Nephron (organoid): ENCODE measurements around the gene SP1.
A peak's percentile ranks its signal among the peaks of the same experiment; 100 is the strongest.

ENCODE experiments used
- H3K27ac Mint-ChIP-seq, 3 experiments: 2 replicates each; pipeline ENCODE4 v1.8.0; 2020; ENCODE audit warnings: mixed read lengths in 3 of 3, mild to moderate bottlenecking in 2 of 3, moderate library complexity in 1 of 3
- H3K27me3 Mint-ChIP-seq: 2 replicates; pipeline ENCODE4 v1.8.0; 2021; ENCODE audit warnings: low read depth, mild to moderate bottlenecking, moderate library complexity, mixed read lengths
- H3K36me3 Mint-ChIP-seq: 2 replicates; pipeline ENCODE4 v1.8.0; 2020; ENCODE audit warnings: low read depth, mixed read lengths
- H3K4me1 Mint-ChIP-seq: 2 replicates; pipeline ENCODE4 v1.8.0; 2020; ENCODE audit warnings: mixed read lengths
- H3K4me3 Mint-ChIP-seq, 3 experiments: 2 replicates each; pipeline ENCODE4 v1.8.0; 2020; ENCODE audit warnings: mild to moderate bottlenecking in 3 of 3, mixed read lengths in 3 of 3, moderate library complexity in 2 of 3
- H3K9me3 Mint-ChIP-seq: 2 replicates; pipeline ENCODE4 v1.8.0; 2020; ENCODE audit warnings: mixed read lengths
- TF ChIP-seq, protein P1 (sequence below), 3 experiments: fragments of 200-600 bp; sonication (generic); IDR thresholded peaks; one replicate each; pipeline ENCODE4 v1.5.0; 2021; ENCODE audit warnings: antibody characterized with exemption in 3 of 3; ENCODE audit not compliant: unreplicated experiment in 3 of 3

Gene SP1

DNA sequence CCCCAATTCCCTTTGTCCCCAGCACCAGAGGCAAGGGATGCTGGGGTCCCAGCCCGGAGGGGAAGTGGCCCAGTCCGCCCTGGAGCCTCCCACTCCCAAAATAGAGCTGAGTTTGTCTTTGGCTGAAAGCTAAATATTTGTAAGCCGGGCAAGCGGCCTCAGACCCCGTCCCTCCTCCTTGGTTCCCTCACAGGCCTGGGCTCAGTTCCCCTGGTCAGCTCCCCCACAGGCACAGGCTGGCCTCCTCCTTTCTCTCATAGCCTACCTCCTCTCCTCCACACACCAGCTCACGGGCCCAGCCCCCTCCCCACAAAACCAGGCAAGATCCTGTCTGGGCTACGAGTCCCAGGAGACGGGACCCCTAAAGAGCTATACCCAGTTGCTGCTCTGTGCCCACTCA is 45.2 kb upstream of the SP1 start:
- Mint-ChIP-seq H3K4me1 (peaks cover 27% of the 10 kb centered on the region), H3K36me3 (no peaks in the 10 kb centered on the region), H3K9me3 (no peaks in the 10 kb centered on the region), H3K4me3 (peak overlapping the region in 1 of 3 experiments; percentile 14), H3K27ac (peak overlapping the region; percentile 24 to 32 (median 31)), H3K27me3 (peaks cover 24% of the 10 kb centered on the region)
- TF ChIP-seq, protein P1, sequence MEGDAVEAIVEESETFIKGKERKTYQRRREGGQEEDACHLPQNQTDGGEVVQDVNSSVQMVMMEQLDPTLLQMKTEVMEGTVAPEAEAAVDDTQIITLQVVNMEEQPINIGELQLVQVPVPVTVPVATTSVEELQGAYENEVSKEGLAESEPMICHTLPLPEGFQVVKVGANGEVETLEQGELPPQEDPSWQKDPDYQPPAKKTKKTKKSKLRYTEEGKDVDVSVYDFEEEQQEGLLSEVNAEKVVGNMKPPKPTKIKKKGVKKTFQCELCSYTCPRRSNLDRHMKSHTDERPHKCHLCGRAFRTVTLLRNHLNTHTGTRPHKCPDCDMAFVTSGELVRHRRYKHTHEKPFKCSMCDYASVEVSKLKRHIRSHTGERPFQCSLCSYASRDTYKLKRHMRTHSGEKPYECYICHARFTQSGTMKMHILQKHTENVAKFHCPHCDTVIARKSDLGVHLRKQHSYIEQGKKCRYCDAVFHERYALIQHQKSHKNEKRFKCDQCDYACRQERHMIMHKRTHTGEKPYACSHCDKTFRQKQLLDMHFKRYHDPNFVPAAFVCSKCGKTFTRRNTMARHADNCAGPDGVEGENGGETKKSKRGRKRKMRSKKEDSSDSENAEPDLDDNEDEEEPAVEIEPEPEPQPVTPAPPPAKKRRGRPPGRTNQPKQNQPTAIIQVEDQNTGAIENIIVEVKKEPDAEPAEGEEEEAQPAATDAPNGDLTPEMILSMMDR (IDR thresholded peaks at IDR 0.05; ENCODE audit: unreplicated experiment in 3 of 3), result no peak

DNA sequence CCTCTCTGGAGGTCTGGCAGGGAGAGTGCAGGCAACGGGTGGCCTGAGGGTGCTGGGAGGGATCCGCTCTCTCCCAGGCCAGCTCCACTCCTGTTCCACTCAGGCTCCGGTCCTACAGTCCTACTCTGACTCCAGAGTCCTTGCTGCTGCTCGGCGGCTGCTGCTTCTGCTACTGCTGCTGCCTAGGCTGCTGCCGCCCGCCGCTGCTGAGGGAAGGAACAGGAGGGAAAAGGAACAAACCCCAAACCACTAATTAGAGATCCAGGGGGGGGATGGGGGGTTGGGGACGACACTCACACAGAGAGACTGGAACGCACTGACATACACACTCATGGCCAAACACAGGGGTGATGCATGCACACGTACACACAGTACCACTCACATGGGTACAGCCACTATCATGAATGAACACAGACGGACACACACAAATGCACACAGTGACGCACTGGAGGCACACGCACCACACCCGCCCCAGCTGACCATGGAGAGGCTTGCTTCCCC is 43.7 kb upstream of the SP1 start, which contains the start of gene SP7:
SP7 (minus strand) TSS at position 174 of the 501 bp plus-strand sequence. CDS start 708 bp downstream, outside the sequence.
- TF ChIP-seq, protein P1 (IDR thresholded peaks at IDR 0.05; ENCODE audit: unreplicated experiment in 3 of 3), result no peak
- H3K4me1 Mint-ChIP-seq, result peaks cover 27% of the 10 kb centered on the region
- peak within 1 kb of the TSS in 2 of 3 experiments; percentile 31 to 32 for H3K27ac Mint-ChIP-seq
- H3K36me3 Mint-ChIP-seq, result no peaks in the 10 kb centered on the region
- peak within 1 kb of the TSS in 1 of 3 experiments; percentile 7 for H3K4me3 Mint-ChIP-seq
- peaks cover 24% of the 10 kb centered on the region for H3K27me3 Mint-ChIP-seq
- H3K9me3 Mint-ChIP-seq, result no peaks in the 10 kb centered on the region

DNA sequence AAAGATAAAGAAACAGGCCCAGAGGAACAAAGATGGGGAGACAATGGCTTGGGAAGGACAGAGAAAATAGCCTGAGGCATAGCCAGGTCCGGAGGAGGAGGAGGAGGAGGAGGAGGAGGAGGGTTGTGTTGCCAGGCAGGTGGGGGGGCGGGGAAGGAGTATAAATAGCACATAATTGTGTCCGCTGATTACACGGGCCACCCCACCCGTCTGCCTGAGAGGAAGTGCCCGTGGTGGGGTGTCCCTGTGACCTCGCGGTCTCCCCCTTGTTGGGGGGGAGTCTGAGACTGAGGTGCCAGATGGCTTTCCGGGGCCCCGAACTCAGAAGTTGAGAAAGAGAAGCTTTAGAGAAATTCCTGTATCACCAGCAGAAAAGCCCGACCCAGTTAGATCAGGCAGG is 42.0 kb upstream of the SP1 start:
- H3K4me3 Mint-ChIP-seq, result peak overlapping the region in 1 of 3 experiments; percentile 8
- H3K9me3 Mint-ChIP-seq, result no peaks in the 10 kb centered on the region
- peaks cover 21% of the 10 kb centered on the region for H3K4me1 Mint-ChIP-seq
- H3K36me3 Mint-ChIP-seq, result no peaks in the 10 kb centered on the region
- peak overlapping the region in 1 of 3 experiments; percentile 11 for H3K27ac Mint-ChIP-seq
- TF ChIP-seq, protein P1 (IDR thresholded peaks at IDR 0.05; ENCODE audit: unreplicated experiment in 3 of 3), result no peak
- H3K27me3 Mint-ChIP-seq, result peaks cover 27% of the 10 kb centered on the region

DNA sequence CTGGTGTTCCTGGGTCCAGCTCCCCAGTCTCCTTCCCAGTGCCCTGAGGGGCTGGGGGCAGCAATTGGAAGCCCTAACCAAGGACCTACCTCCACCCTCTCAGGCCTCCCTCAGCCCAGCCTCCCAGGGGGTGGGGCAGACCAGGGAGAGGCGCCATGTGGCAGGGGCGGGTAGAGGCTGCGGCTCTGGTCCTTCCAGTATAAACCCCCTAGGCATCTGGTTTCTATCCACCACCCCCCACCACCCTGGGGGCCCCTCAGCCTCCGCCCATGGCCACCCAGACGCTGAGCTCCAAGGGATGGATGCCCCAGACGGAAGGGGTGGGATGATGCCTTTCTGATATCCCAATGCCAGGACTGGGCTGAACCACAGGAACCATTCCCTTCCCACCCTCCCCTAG is 41.1 kb upstream of the SP1 start:
- H3K27me3 Mint-ChIP-seq, result peaks cover 25% of the 10 kb centered on the region
- H3K27ac Mint-ChIP-seq, result no peak overlapping the region
- TF ChIP-seq, protein P1 (IDR thresholded peaks at IDR 0.05; ENCODE audit: unreplicated experiment in 3 of 3), result no peak
- H3K36me3 Mint-ChIP-seq, result no peaks in the 10 kb centered on the region
- H3K4me3 Mint-ChIP-seq, result no peak overlapping the region
- peaks cover 28% of the 10 kb centered on the region for H3K4me1 Mint-ChIP-seq
- no peaks in the 10 kb centered on the region for H3K9me3 Mint-ChIP-seq

DNA sequence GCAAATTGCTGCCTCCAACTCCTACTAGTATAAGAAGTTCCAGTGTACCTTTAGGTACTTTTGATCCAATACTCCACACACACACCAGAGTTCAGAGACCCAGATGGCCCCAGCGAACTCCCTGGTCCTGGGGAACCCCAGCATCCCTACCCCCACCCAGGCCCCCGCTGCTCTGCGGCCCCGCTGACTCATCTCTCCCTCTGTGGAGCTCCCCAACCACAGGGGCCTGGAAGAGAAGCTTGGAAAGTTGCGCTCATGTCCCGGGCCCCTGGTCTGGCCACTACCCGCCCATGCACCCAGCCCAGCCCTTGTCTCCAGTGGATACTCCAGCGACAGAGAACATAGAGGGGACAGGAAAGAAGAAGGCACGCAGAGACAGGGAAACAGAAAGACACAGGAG is 39.6 kb upstream of the SP1 start:
- Mint-ChIP-seq H3K4me3 (no peak overlapping the region), H3K27me3 (peaks cover 21% of the 10 kb centered on the region), H3K4me1 (peaks cover 34% of the 10 kb centered on the region), H3K9me3 (no peaks in the 10 kb centered on the region), H3K27ac (no peak overlapping the region), H3K36me3 (no peaks in the 10 kb centered on the region)
- TF ChIP-seq, protein P1 (IDR thresholded peaks at IDR 0.05; ENCODE audit: unreplicated experiment in 3 of 3), result no peak

DNA sequence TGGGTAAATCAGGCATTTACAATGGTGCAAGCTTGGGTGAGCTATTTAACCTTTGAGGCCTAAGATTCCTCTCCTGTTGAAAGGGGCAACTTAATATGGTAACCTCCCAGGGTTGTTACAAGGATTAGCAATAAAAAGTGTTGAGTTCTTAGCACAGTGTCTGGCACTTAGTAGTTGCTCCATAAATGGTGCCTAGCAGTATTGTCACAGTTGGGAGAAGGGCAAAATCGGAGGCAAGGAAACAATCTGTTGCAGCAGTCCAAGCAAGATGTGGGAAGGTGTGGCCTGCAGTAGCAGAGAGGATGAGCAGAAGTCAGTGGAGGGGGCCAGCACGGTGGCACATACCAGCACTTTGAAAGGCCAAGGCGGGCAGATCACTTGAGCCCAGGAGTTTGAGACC is 36.5 kb upstream of the SP1 start:
- Mint-ChIP-seq H3K4me1 (peaks cover 28% of the 10 kb centered on the region), H3K9me3 (no peaks in the 10 kb centered on the region), H3K36me3 (no peaks in the 10 kb centered on the region), H3K27me3 (peaks cover 15% of the 10 kb centered on the region), H3K4me3 (peak overlapping the region; percentile 67 to 82 (median 76)), H3K27ac (peak overlapping the region in 2 of 3 experiments; percentile 8 to 43)
- TF ChIP-seq, protein P1 (IDR thresholded peaks at IDR 0.05; ENCODE audit: unreplicated experiment in 3 of 3), result no peak
